Prostate gland (tissue), 2 donors: ENCODE measurements around the gene RAP1GAP. TPM values are rescaled to one million over a fixed set of nuclear protein-coding genes. Genes with fewer than 3 reads are reported as not detected.
"Not testable (repeated sequence)": the region's sequence is repeated elsewhere in the genome, so short reads cannot be mapped to it uniquely, and the experiment has no call there.

Experiments used
- DNase-seq: peaks from one replicate; pipeline ENCODE4 v3.0.0-alpha.2; 2019; ENCODE audit warnings: low spot score
- H3K27ac ChIP-seq, 2 donors: fragments of 200-600 bp; sonication (generic); 2 replicates each; pipeline ENCODE4 v1.5.1; 2017 to 2019
- H3K27me3 ChIP-seq: fragments of 200-600 bp; sonication (generic); replicated peaks from 2 replicates; pipeline ENCODE4 v1.5.1; 2019; ENCODE audit not compliant: insufficient read depth
- H3K36me3 ChIP-seq, 2 donors: fragments of 200-600 bp; sonication (generic); 1 replicate in 1 of 2; 2 replicates in 1 of 2; pipeline versions ENCODE4 v1.5.1 to v1.8.1; 2017 to 2019
- H3K4me1 ChIP-seq: fragments of 200-600 bp; sonication (generic); replicated peaks from 2 replicates; pipeline ENCODE4 v1.5.1; 2019
- H3K4me3 ChIP-seq, 2 donors: fragments of 200-600 bp; sonication (generic); 2 replicates each; pipeline ENCODE4 v1.5.1; 2017 to 2019
- H3K9me3 ChIP-seq: fragments of 200-600 bp; sonication (generic); 2 replicates; pipeline ENCODE4 v1.5.1; 2017
- CTCF ChIP-seq, 4 experiments: fragments of 200-600 bp in 2 of 4; fragments of 450-650 bp in 2 of 4; sonication (generic) in 2 of 4; IDR thresholded peaks; 1 replicate in 3 of 4; 2 replicates in 1 of 4; pipeline ENCODE4 v1.5.1; 2016 to 2019; ENCODE audit warnings: antibody characterized with exemption in 4 of 4, mild to moderate bottlenecking in 2 of 4, moderate library complexity in 2 of 4
- POLR2A ChIP-seq: fragments of 450-650 bp; IDR thresholded peaks from one replicate; pipeline ENCODE4 v1.6.1; 2016; ENCODE audit warnings: antibody characterized with exemption, mild to moderate bottlenecking
- POLR2AphosphoS5 ChIP-seq: sonication (generic); formaldehyde crosslinking; IDR thresholded peaks from one replicate; pipeline ENCODE4 v1.6.1; 2017; ENCODE audit warnings: antibody characterized with exemption
- WGBS: methylation state at CpG from one replicate; pipeline ENCODE4 v1.1.5; 2018; 5-methylcytosine and 5-hydroxymethylcytosine counted together
- intact Hi-C: fragments of 100-400 bp; cut with DNase I; formaldehyde crosslinking; loops from one replicate; pipeline ENCODE4 v1.14.2; 2022
- total RNA-seq, 2 donors: library from RNA; depleted of rRNA; stranded (reverse); fragments of >200 nt; gene quantifications; one replicate each; pipeline ENCODE4 v1.1.0, GENCODE V29; 2016

RAP1GAP gene
- total RNA-seq, 2 donors from 2014 or later = 22.9 to 36.1 TPM

DNA sequence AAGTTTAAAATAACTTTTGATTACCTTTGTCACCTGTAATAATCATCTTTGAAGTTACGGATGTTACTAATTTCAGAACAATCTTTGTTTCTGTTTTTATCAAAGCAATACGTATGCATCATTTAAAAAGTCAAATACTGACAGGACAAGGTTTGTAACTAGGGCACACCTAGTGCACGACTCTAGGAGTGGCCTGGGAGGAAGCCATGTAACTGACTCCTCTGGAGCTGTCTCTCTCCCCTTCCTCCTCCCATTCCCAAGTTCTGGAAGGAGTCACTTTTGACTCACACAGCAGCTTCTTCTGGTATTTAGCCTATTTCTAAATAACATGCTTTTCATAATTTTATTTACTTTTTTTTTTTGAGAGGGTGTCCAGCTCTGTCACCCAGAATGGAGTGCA, 11.8 kb upstream of the RAP1GAP start:
- no peaks in the 10 kb centered on the region for H3K9me3 ChIP-seq
- no peak overlapping the region for H3K27ac ChIP-seq
- TF ChIP-seq POLR2AphosphoS5 (no peak), CTCF (IDR thresholded peaks at IDR 0.05) (no peak), POLR2A (no peak)
- DNase-seq = no peak
- 59% methylated on average over 3 of the region's 3 CpGs for WGBS
- H3K4me1 ChIP-seq = peaks cover 15% of the 10 kb centered on the region
- no peaks in the 10 kb centered on the region for H3K27me3 ChIP-seq
- H3K4me3 ChIP-seq = no peak overlapping the region
- intact Hi-C loops = no loop called here
- H3K36me3 ChIP-seq = no peaks in the 10 kb centered on the region

GRCh38 chr1:21680381-21680780, 11.2 kb upstream of the RAP1GAP start:
- Histone ChIP-seq H3K27me3 (no peaks in the 10 kb centered on the region), H3K9me3 (no peaks in the 10 kb centered on the region), H3K27ac (no peak overlapping the region), H3K4me1 (peaks cover 15% of the 10 kb centered on the region), H3K4me3 (no peak overlapping the region), H3K36me3 (no peaks in the 10 kb centered on the region)
- WGBS = 93% methylated on average over 1 of the region's 1 CpG
- TF ChIP-seq POLR2AphosphoS5 = no peak
- TF ChIP-seq CTCF (IDR thresholded peaks at IDR 0.05) = no peak
- no peak for TF ChIP-seq POLR2A
- no peak for DNase-seq
- intact Hi-C loops = no loop called here

GRCh38 chr1:21677168-21677567, 8.0 kb upstream of the RAP1GAP start:
- H3K4me1 ChIP-seq = peaks cover 21% of the 10 kb centered on the region
- no peaks in the 10 kb centered on the region for H3K9me3 ChIP-seq
- H3K36me3 ChIP-seq = no peaks in the 10 kb centered on the region
- intact Hi-C loops = no loop called here
- TF ChIP-seq POLR2AphosphoS5 (no peak), POLR2A (no peak)
- 69% methylated on average over 6 of the region's 6 CpGs for WGBS
- peak overlapping the region in 1 of 2 donors; percentile 80 for H3K27ac ChIP-seq
- H3K27me3 ChIP-seq = no peaks in the 10 kb centered on the region
- DNase-seq = no peak
- no peak overlapping the region for H3K4me3 ChIP-seq

- Histone ChIP-seq H3K4me1 (peaks cover 21% of the 10 kb centered on the region), H3K9me3 (no peaks in the 10 kb centered on the region), H3K4me3 (no peak overlapping the region), H3K36me3 (no peaks in the 10 kb centered on the region), H3K27me3 (no peaks in the 10 kb centered on the region), H3K27ac (no peak overlapping the region)
- 76% methylated on average over 10 of the region's 10 CpGs for WGBS
- no peak for TF ChIP-seq POLR2AphosphoS5
- intact Hi-C loops = no loop called here
- no peak for DNase-seq
Observed at GRCh38 chr1:21674957-21675356, 5.8 kb upstream of the RAP1GAP start.

DNA sequence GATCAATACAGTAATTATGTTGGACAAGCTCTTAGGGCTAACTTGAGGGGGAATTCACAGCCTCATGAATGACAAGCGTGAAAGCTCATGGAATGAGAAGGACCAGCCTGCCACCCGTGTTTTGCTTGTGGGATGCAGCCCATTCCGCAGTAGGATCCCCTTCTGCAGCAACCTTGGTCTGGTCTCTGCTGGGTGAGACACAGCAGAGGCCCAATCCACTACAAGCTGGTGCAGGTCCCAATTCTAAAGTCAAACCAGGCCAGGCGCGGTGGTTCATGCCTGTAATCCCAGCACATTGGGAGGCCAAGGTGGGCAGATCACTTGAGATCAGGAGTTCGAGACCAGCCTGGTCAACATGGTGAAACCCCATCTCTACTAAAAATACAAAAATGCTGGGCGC, 4.7 kb upstream of the RAP1GAP start:
- H3K4me3 ChIP-seq, H3K9me3 ChIP-seq, intact Hi-C loops, DNase-seq, H3K27me3 ChIP-seq, H3K36me3 ChIP-seq: not testable (repeated sequence)
- peaks cover 21% of the 10 kb centered on the region for H3K4me1 ChIP-seq
- peak overlapping the region; percentile 47 to 55 for H3K27ac ChIP-seq
- 85% methylated on average over 7 of the region's 7 CpGs for WGBS

- Histone ChIP-seq H3K27ac (peak overlapping the region; percentile 47 to 55), H3K4me1 (peaks cover 21% of the 10 kb centered on the region), H3K4me3 (no peak overlapping the region), H3K36me3 (no peaks in the 10 kb centered on the region), H3K27me3 (no peaks in the 10 kb centered on the region), H3K9me3 (no peaks in the 10 kb centered on the region)
- TF ChIP-seq CTCF (IDR thresholded peaks at IDR 0.05) (no peak), POLR2AphosphoS5 (peak; percentile 35), POLR2A (no peak)
- WGBS = 3% methylated on average over 9 of the region's 9 CpGs
- intact Hi-C loops = no loop called here
- DNase-seq = peak; percentile 49
Observed at GRCh38 chr1:21673277-21673780, 4.2 kb upstream of the RAP1GAP start.
